GM12892 (cell line): ENCODE data around the gene SLC37A1.
"Not testable (repeated sequence)": the region's sequence is repeated elsewhere in the genome, so short reads cannot be mapped to it uniquely, and the experiment has no call there.

ENCODE experiments used
- DNase-seq: peaks from one replicate; pipeline ENCODE4 v3.0.0; 2011; ENCODE audit not compliant: insufficient read length
- FAIRE-seq: peaks from 2 replicates; lab custom pipeline; 2011; peaks lifted over from hg19 to GRCh38; lab: Jason Lieb, UNC
- POLR2A ChIP-seq: IDR thresholded peaks from 2 replicates; pipeline ENCODE4 v1.6.1; 2011; ENCODE audit warnings: low read depth, low read length, control low read depth
- POLR2AphosphoS5 ChIP-seq: IDR thresholded peaks from 2 replicates; pipeline ENCODE4 v1.6.1; 2011; ENCODE audit warnings: low read depth, low read length, control low read depth
- TAF1 ChIP-seq: IDR thresholded peaks from 2 replicates; pipeline ENCODE4 v1.6.1; 2011; ENCODE audit warnings: low read depth, mild to moderate bottlenecking, control low read depth, low read length, borderline replicate concordance

The SLC37A1 gene

GRCh38 chr21:42626171-42626570, 112.5 kb downstream of the SLC37A1 start:
- no peak for FAIRE-seq

GRCh38 chr21:42627527-42628289, 114.1 kb downstream of the SLC37A1 start:
- FAIRE-seq (no peak), DNase-seq (no peak)
- TF ChIP-seq POLR2A = no peak
- no peak for TF ChIP-seq POLR2AphosphoS5
- no peak for TF ChIP-seq TAF1

More at GRCh38 chr21:42626171-42626570, 112.5 kb downstream of the SLC37A1 start:
- TF ChIP-seq POLR2A (no peak), POLR2AphosphoS5 (no peak), TAF1 (no peak)
- no peak for DNase-seq

- not testable (repeated sequence) for FAIRE-seq
Observed at GRCh38 chr21:42628466-42629061, 114.9 kb downstream of the SLC37A1 start.

GRCh38 chr21:42629933-42630589, 116.4 kb downstream of the SLC37A1 start:
- no peak for DNase-seq
- no peak for TF ChIP-seq TAF1
- TF ChIP-seq POLR2A = no peak
- TF ChIP-seq POLR2AphosphoS5 = no peak
- FAIRE-seq = no peak

More at GRCh38 chr21:42628466-42629061, 114.9 kb downstream of the SLC37A1 start:
- DNase-seq = not testable (repeated sequence)

GRCh38 chr21:42630626-42631025, 117.0 kb downstream of the SLC37A1 start:
- no peak for TF ChIP-seq TAF1
- DNase-seq = no peak
- FAIRE-seq = no peak
